ENCODE results near the gene PSMD13.
"Not testable (repeated sequence)": the region's sequence is repeated elsewhere in the genome, so short reads cannot be mapped to it uniquely, and the experiment has no call there.

The PSMD13 gene

DNA sequence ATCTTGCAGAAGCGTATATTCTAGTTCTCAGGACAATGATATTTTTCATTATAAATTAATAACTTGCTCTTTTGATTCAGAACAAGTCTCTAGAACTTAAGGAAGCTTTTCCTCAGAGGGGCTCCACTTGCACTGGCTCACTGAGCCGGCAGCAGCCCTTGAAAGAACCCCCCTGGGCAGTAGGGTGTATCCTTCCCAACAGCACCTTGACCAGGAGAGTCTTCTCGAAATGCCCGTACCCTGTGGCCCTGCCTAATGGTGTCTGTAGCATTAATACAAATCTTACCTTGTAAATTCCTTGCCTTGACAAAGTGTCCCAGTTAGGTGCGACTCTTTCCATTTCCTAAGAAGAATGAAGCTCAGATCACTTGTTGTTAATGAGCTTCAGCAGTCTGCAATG is 13.5 kb downstream of the PSMD13 start:
- DNase-seq (ENCODE audit: low read depth) = no peak

DNA sequence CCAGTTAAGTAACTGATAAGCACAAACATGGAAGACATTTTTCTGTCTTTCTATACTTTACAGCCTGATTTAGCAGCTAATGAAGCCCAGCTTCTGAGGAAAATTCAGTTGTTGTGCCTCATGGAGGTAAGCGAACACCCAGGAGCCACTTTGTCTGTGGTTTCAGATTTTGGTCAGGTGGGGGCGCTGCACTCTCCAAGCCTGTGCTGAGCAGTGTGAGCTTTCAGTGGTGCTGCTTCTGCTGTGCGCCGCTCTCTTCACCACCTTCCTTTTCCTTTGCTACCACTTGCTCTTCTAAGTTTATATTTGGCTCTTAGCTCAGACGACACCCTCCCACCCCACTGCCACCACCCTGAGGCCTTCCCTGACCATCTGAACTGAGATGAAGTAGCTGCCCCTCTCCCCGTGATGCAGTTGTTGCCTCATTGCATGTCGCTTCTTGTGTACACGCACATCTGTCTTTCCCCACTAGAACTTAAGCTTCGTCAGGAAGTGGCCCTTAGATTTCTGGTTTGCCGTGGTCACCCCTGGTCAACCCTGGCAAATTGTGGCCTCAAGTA is 14.0 kb downstream of the PSMD13 start:
- DNase-seq (ENCODE audit: low read depth) = peak; percentile 48

DNA sequence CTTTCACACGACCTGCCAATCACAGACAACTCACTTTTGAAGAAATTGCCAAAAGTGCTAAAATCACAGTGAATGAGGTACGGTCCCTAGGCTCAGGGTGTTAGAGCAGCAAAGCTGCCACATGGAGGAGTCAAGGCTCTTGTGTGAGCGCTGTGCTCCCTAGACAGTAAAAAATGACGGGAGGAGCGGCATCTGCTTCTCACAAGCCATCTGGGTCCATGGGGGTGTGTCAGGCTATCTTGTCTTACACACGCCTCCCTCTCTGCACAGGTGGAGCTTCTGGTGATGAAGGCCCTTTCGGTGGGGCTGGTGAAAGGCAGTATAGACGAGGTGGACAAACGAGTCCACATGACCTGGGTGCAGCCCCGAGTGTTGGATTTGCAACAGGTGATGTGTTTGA is 14.8 kb downstream of the PSMD13 start:
- no peak for DNase-seq (ENCODE audit: low read depth)

DNA sequence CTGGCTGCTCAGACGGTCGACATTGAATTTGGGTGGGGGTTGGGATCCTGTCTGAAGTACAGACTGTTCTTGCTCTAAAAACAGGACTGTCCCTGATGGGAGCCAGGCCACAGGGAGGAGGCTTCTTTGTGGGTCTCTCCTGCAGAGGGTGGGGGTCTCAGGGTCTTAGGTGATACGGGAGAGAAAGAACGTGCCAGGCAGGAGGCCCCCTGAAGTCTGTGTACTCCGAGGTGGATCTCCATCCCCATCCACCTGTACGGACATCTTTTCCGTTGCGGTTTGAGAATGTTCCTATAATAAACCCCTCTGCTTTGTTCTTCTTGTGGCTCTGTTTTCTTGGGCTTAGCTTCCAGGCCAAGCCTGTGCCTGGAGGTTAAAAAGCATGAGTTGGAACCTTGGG is 15.9 kb downstream of the PSMD13 start:
- DNase-seq (ENCODE audit: low read depth) = no peak

- DNase-seq (ENCODE audit: low read depth) = no peak
Observed at GRCh38 chr11:253160-253885, 16.5 kb downstream of the PSMD13 start.

DNA sequence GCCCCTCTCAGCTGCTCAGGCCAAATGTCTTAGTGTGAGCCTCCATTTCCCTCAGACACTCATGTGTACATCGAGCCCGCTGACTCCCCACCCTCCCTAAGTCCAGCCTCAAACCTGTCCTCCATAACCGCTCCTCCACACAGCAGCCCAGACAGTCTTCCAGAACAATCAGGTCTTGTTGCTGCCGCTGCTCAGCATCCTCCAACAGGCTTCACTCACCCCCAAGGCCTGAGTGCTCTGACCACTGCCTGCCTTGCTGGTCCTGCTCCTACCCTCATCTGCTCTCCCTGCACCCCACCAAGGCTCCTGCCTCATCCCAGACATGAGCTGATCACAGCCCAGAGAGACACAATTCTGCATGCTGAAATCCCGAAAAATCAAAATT is 17.1 kb downstream of the PSMD13 start:
- DNase-seq (ENCODE audit: low read depth) = no peak

DNA sequence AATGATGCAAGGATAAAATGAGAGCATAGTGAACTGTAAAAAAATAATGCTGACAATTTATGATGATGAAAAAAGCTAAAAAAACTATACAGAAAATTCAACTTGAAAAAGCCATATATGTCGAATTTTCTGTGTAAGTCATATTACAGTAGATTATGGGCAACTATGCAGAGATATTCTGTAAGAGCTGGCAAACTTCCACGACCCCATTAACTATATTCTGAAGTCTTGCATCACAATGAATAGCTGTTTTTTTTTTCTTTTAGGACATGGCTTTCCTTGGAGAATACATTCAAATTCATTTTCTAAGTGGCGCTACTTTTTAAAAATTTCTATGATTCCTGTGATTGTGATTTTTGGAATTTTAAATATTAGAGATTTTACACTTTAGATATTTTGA is 18.4 kb downstream of the PSMD13 start:
- DNase-seq (ENCODE audit: low read depth) = peak; percentile 76

GRCh38 chr11:255816-256215 is 19.0 kb downstream of the PSMD13 start:
- DNase-seq (ENCODE audit: low read depth) = no peak

- no peak for DNase-seq (ENCODE audit: low read depth)
Observed at GRCh38 chr11:256952-257737, 20.4 kb downstream of the PSMD13 start.

GRCh38 chr11:257766-258493 is 21.2 kb downstream of the PSMD13 start:
- DNase-seq (ENCODE audit: low read depth) = no peak

- no peak for DNase-seq (ENCODE audit: low read depth)
Observed at GRCh38 chr11:259413-259812, 22.6 kb downstream of the PSMD13 start.

GRCh38 chr11:261624-262023 is 24.8 kb downstream of the PSMD13 start:
- DNase-seq (ENCODE audit: low read depth) = no peak

- no peak for DNase-seq (ENCODE audit: low read depth)
Observed at GRCh38 chr11:266676-267439, 30.1 kb downstream of the PSMD13 start.

DNA sequence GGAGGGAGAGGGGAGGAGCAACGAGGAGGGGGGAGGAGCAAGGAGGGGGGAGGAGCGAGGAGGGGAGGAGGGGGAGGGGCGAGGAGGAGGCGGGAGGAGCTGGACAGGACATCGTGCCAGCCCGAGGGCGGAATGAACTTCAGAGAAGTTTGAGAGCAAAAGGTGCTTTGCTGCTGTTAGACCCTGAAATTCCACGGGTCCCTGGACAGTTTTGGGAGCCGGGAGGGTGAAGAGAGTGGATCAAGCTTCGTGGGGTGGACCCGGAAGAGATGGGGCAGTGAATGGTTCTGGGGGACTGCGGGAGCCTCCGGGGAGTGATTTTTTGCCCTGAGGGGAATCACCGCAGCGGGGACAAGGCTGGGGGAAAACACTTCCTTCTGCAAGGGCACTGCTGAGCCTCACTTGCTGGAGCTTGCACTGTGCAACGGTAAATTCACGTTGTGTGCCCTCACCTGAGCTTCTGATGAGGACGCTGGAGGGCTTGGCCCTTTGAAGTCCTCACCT is 30.8 kb downstream of the PSMD13 start:
- no peak for DNase-seq (ENCODE audit: low read depth)

GRCh38 chr11:268716-269145 is 32.0 kb downstream of the PSMD13 start:
- DNase-seq (ENCODE audit: low read depth) = not testable (repeated sequence)

DNA sequence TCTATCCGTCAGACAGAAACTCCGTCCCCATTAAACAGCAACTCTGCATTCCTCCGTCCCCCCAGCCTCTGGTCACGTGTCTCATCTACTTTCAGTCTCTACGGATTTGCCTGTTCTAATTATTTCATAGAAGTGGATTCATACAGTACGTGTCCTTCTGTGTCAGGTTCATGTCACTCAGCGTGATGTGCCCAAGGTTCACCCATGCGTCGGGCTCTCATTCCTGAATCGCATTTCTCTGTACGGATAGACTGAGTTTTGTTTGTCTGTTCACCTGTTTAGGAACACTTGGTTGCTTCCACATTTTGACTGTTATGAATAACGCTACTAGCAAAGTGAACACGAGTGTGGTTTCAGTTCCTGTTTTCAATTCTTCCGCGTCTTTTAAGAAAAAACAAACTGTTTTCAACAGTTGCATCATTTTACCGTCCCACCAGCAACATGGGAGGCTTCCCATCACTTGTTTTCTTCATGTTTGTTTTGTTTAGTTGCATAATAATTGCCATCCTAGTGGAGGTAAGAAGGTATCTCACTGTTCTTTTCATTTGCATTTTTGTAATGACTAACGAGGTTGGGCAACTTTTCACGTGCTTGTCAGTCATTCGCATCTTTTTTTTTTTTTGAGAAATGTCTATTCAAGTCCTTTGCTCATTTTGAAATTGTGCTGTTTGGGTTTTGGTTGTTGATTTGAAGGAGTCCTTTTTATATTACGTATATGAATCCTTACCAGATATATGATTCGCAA is 32.5 kb downstream of the PSMD13 start:
- DNase-seq (ENCODE audit: low read depth) = peak; percentile 47

DNA sequence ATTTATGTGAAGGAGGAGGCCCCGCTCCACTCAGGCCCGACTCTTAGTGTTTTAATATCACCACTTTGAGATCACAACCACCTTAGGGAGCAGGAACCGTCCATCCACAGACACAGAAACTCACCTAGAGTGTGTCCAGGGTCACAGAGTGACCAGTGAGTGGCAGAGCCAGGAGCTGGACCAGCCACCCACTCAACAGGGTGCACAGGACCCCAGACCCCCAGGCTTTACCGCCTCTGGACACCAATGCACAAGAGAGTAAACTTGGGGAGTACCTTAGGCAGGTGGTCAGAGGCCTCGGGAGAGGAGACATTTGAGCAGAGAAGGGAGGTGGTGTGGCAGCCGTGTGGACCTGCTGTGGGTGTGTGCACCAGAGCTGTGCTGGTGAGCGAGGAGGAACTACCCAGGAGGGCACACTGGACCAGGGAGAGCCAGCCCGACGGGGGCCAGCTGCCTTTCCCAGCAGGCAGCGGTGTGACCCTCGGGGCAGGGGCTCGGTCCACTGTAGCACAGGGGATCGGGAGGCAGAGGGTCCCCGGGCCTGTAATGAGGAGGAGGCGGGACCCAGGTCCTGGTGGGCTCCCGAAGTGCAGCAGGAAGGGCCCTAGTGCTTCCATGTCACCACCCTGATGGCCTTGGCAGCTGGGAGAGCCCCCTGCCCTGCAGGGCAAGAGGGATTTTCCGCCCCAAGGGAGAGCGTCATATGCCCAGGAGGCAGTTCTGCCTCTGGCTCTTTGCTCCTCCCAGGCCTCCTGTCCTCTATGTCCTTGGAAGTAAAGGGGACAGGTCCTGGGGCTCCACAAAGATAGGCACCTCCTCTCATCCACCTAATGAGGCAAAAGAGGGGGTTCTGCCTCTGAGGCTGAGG is 33.9 kb downstream of the PSMD13 start:
- DNase-seq (ENCODE audit: low read depth) = no peak

GRCh38 chr11:271319-271715 is 34.5 kb downstream of the PSMD13 start:
- DNase-seq (ENCODE audit: low read depth) = no peak

DNA sequence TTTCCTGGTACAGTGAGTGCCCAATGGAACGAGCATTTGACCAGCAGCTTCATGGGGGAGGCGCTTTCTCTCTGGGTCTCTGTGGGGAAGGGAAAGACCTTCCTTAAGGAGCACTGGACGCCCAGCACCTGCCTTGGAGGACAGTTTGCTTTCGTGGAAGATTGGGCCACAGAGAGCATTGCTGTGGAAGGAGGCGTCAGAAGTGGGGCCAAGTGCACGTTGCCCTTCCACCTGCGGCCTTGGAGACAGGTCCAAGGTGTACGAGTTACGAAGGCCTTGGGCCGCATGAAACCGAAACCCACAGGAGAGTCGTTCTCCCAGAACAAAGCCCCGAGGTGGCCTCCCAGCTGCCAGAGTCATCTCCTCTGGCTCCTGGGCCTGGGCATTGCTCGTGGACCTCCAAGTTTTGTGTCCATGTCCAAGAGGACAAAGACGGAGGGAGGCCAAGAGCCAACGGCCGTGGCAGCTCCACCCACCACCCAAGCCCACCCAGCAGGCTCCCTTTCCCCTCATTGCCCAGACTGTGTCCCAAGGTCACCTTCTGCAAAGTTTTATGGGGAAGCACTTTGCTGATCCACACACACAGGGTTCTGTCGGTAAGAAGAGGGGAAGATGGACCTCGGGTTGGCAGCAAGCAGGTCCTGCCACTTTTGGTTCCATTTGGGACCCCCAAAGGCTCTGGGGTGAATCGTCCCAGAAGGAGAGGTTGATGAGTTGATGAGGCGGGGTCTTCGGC is 35.6 kb downstream of the PSMD13 start:
- no peak for DNase-seq (ENCODE audit: low read depth)

- DNase-seq (ENCODE audit: low read depth) = no peak
Observed at GRCh38 chr11:272931-273198, 36.1 kb downstream of the PSMD13 start.

Data from amniotic epithelial cell (primary cell).